K562 (cell line): ENCODE data around the gene PPP1R1C. TPM values are rescaled to one million over a fixed set of nuclear protein-coding genes. Genes with fewer than 3 reads are reported as not detected.

ENCODE experiments used
- ATAC-seq: fragments of 200-7000 bp; cut with Tn5 transposase; 3 replicates; pipeline ENCODE4 v1.9.1; 2020; ENCODE audit warnings: moderate library complexity
- BruUV-seq: library from RNA; stranded (reverse); fragments of 400-500 nt; replicated peaks from 2 replicates; lab custom pipeline; 2021; lab: Mats Ljungman, UMichigan
- CTCF ChIA-PET: fragments of 300-600 bp; formaldehyde crosslinking; extraction: SDS; loops from one replicate; lab custom pipeline; 2021; ENCODE audit warnings: low intra/inter-chr PET ratio; lab: Yijun Ruan, JAX
- POLR2A ChIA-PET: fragments of 300-600, 350-650 bp; sonication (Branson Sonifier 250); formaldehyde crosslinking; extraction: SDS; loops from one replicate; lab custom pipeline; 2021; ENCODE audit warnings: antibody characterized with exemption, inconsistent platforms; lab: Yijun Ruan, JAX
- DNase-seq, 4 experiments: peaks; one replicate each; pipeline versions ENCODE4 v3.0.0 to v3.0.0-alpha.2; 2011 to 2018; ENCODE audit warnings: low spot score in 3 of 4, mixed read lengths in 3 of 4; ENCODE audit errors: extremely low read depth in 1 of 4
- FAIRE-seq: peaks from 2 replicates; lab custom pipeline; 2011; peaks lifted over from hg19 to GRCh38; lab: Jason Lieb, UNC
- H2AFZ ChIP-seq: 2 replicates; pipeline ENCODE4 v1.6.0; 2011; ENCODE audit warnings: low read depth, low read length, control low read depth, inconsistent platforms
- H3K27ac ChIP-seq: fragments of 200-600 bp; 3 replicates; pipeline ENCODE4 v1.8.0; 2011; ENCODE audit warnings: low read depth, mild to moderate bottlenecking, control low read depth, inconsistent platforms, low read length, moderate library complexity, mixed read lengths; ENCODE audit errors: extremely low read depth
- H3K27me3 ChIP-seq, 2 experiments: fragments of 300-600 bp in 1 of 2; 2 replicates in 1 of 2; 3 replicates in 1 of 2; pipeline versions ENCODE4 v1.6.0 to v1.8.0; 2011; ENCODE audit warnings: inconsistent platforms in 2 of 2, low read length in 2 of 2, mild to moderate bottlenecking in 1 of 2, mixed read lengths in 1 of 2, moderate library complexity in 1 of 2; ENCODE audit not compliant: control insufficient read depth in 2 of 2, insufficient read depth in 2 of 2
- H3K36me3 ChIP-seq: fragments of 300-600 bp; 3 replicates; pipeline ENCODE4 v1.8.0; 2011; ENCODE audit warnings: mild to moderate bottlenecking, low read length, inconsistent platforms; ENCODE audit not compliant: control insufficient read depth, insufficient read depth
- H3K4me1 ChIP-seq, 2 experiments: fragments of 200-600 bp in 1 of 2; replicated peaks in 1 of 2; 2 replicates in 1 of 2; 3 replicates in 1 of 2; pipeline versions ENCODE4 v1.5.1 to v1.8.0; 2011; ENCODE audit warnings: inconsistent platforms in 2 of 2, low read length in 2 of 2, mild to moderate bottlenecking in 1 of 2, mixed read lengths in 1 of 2, moderate library complexity in 1 of 2; ENCODE audit not compliant: control insufficient read depth in 2 of 2, insufficient read depth in 2 of 2
- H3K4me2 ChIP-seq: 2 replicates; pipeline ENCODE4 v1.6.1; 2011; ENCODE audit warnings: low read length, control low read depth, inconsistent platforms, mixed read lengths; ENCODE audit not compliant: insufficient read depth
- H3K4me3 ChIP-seq: fragments of 200-600 bp; sonication (generic), shearing (Covaris generic); 2 replicates; pipeline ENCODE4 v1.5.1; 2016; ENCODE audit warnings: control low read depth, inconsistent platforms
- H3K79me2 ChIP-seq: fragments of 200-600 bp; 3 replicates; pipeline ENCODE4 v1.8.0; 2011; ENCODE audit warnings: low read length, inconsistent platforms; ENCODE audit not compliant: control insufficient read depth, insufficient read depth
- H3K9ac ChIP-seq, 2 experiments: 2 replicates each; pipeline versions ENCODE4 v1.6.0 to v1.6.1; 2011; ENCODE audit warnings: low read depth in 2 of 2, low read length in 2 of 2, control low read depth in 1 of 2, inconsistent platforms in 1 of 2, mild to moderate bottlenecking in 1 of 2, mixed read lengths in 1 of 2; ENCODE audit not compliant: insufficient read depth in 1 of 2
- H3K9me1 ChIP-seq: one replicate; pipeline ENCODE4 v1.6.0; 2011; ENCODE audit warnings: inconsistent platforms, mild to moderate bottlenecking, low read length, moderate library complexity; ENCODE audit not compliant: control insufficient read depth, insufficient read depth
- H3K9me3 ChIP-seq: replicated peaks from 2 replicates; pipeline ENCODE4 v1.5.1; 2011; ENCODE audit warnings: low read depth, low read length, inconsistent platforms; ENCODE audit not compliant: control insufficient read depth, insufficient read depth
- H4K20me1 ChIP-seq: replicated peaks from 2 replicates; pipeline ENCODE4 v1.6.1; 2011; ENCODE audit warnings: low read length, inconsistent platforms, mixed read lengths; ENCODE audit not compliant: control insufficient read depth, insufficient read depth
- DPF2 ChIP-seq: fragments of 450-650 bp; IDR thresholded peaks from 2 replicates; pipeline ENCODE4 v1.6.1; 2016
- KLF1 ChIP-seq: fragments of 450-650 bp; IDR thresholded peaks from 2 replicates; pipeline ENCODE4 v1.6.1; 2016; ENCODE audit warnings: missing genetic modification characterization, missing compliant biosample characterization
- MAZ ChIP-seq, 2 experiments: fragments of 450-650 bp in 1 of 2; sonication (generic) in 1 of 2; formaldehyde crosslinking; IDR thresholded peaks in 1 of 2; conservative IDR thresholded peaks in 1 of 2; 2 replicates each; pipeline versions ENCODE4 v1.4.0 to v1.5.0; 2020; ENCODE audit warnings: mild to moderate bottlenecking in 1 of 2, missing genetic modification reagents in 1 of 2
- MTF1 ChIP-seq: fragments of 250-450 bp; sonication (Bioruptor Pico); IDR thresholded peaks from 2 replicates; pipeline ENCODE4 v1.9.0; 2021; ENCODE audit warnings: moderate library complexity, mild to moderate bottlenecking, inconsistent platforms, borderline replicate concordance
- MYBL2 ChIP-seq, 2 experiments: fragments of 450-650 bp in 1 of 2; sonication (generic) in 1 of 2; formaldehyde crosslinking in 1 of 2; IDR thresholded peaks; 2 replicates each; pipeline versions ENCODE4 v1.6.1 to v1.8.1; 2017 to 2022; ENCODE audit warnings: borderline replicate concordance in 1 of 2, inconsistent platforms in 1 of 2, low read depth in 1 of 2, mild to moderate bottlenecking in 1 of 2, missing genetic modification reagents in 1 of 2, moderate library complexity in 1 of 2
- POLR2A ChIP-seq: fragments of 450-650 bp; conservative IDR thresholded peaks from 2 replicates; pipeline ENCODE4 v1.6.1; 2016
- PPARD ChIP-seq: fragments of 250-450 bp; sonication (Bioruptor Pico); IDR thresholded peaks from 2 replicates; pipeline ENCODE4 v1.8.0; 2022; ENCODE audit warnings: inconsistent platforms, mild to moderate bottlenecking, moderate library complexity
- PTTG1 ChIP-seq: fragments of 450-650 bp; IDR thresholded peaks from 2 replicates; pipeline ENCODE4 v1.6.1; 2016; ENCODE audit warnings: low read depth, mild to moderate bottlenecking, missing genetic modification characterization, missing compliant biosample characterization
- SNAPC5 ChIP-seq: fragments of 250-450 bp; sonication (Bioruptor Pico); IDR thresholded peaks from 2 replicates; pipeline ENCODE4 v1.8.0; 2021; ENCODE audit warnings: moderate library complexity, mild to moderate bottlenecking, inconsistent platforms
- ZNF407 ChIP-seq: fragments of 450-650 bp; IDR thresholded peaks from 2 replicates; pipeline ENCODE4 v1.6.1; 2016; ENCODE audit warnings: low read depth
- ZNF778 ChIP-seq: fragments of 450-650 bp; formaldehyde crosslinking; IDR thresholded peaks from 2 replicates; pipeline ENCODE4 v1.4.0; 2020; ENCODE audit warnings: mild to moderate bottlenecking, moderate library complexity
- whole genome bisulfite sequencing: fragments of 100-300 bp; shearing (Covaris generic); methylation state at CpG from one replicate; pipeline ENCODE4 v1.1.6; 2016; ENCODE audit warnings: low coverage, mixed read lengths; ENCODE audit not compliant: insufficient coverage; ENCODE audit errors: missing lambda C conversion rate; 5-methylcytosine and 5-hydroxymethylcytosine counted together
- in situ Hi-C: fragments of 300-500 bp; cut with MboI; formaldehyde crosslinking; loops from 4 replicates; pipeline ENCODE4 v1.15.0; 2018; ENCODE audit warnings: inconsistent platforms, mixed read lengths
- intact Hi-C: fragments of 100-400 bp; cut with micrococcal nuclease; formaldehyde crosslinking; loops from 2 replicates; pipeline ENCODE4 v1.14.2; 2022
- polyA plus RNA-seq, 8 experiments: library from polyadenylated mRNA; depleted of rRNA in 4 of 8; stranded (reverse) in 5 of 8; unstranded in 3 of 8; fragments of >200 nt; fragmentation: Nextera tagmentation in 2 of 8; fragmentation: Illumina TruSeq in 1 of 8; extraction: Ambion mirVana in 2 of 8; extraction: Trizol in 1 of 8; gene quantifications; 2 replicates each; pipeline versions ENCODE4 v1.2.1 to v1.2.3, GENCODE V29; 2011 to 2014; ENCODE audit warnings: inconsistent platforms in 1 of 8, missing spikeins in 1 of 8
- total RNA-seq, 7 experiments: library from RNA; depleted of rRNA in 6 of 7; stranded (reverse); fragments of >200 nt in 6 of 7; fragmentation: Illumina TruSeq in 2 of 7; extraction: Trizol in 2 of 7; gene quantifications; 2 replicates each; pipeline versions ENCODE4 v1.2.1 to v1.2.3, GENCODE V29; 2011 to 2021; ENCODE audit warnings: low replicate concordance in 1 of 7

PPP1R1C gene
- total and polyA plus RNA-seq, 9 of the 15 experiments (the other 6 are each of a cell fraction or from before 2014, with no cell fraction given), result 0.09 to 0.64 (median 0.40) TPM; not detected in 2

- POLR2A ChIA-PET, result no interaction called here
- no peak for FAIRE-seq
Observed at GRCh38 chr2:182066400-182067087, 80.9 kb downstream of the PPP1R1C start.

More at GRCh38 chr2:182066400-182067087, 80.9 kb downstream of the PPP1R1C start:
- H3K27ac ChIP-seq, result no peak overlapping the region
- DNase-seq, result no peak
- no peaks in the 10 kb centered on the region for H3K27me3 ChIP-seq
- H3K36me3 ChIP-seq, result no peaks in the 10 kb centered on the region
- H3K79me2 ChIP-seq, result no peaks in the 10 kb centered on the region
- ATAC-seq, result no peak
- no peak overlapping the region for H3K4me3 ChIP-seq
- H3K4me2 ChIP-seq, result no peak overlapping the region
- H3K4me1 ChIP-seq, result no peaks in the 10 kb centered on the region
- 3% methylated on average over 2 of the region's 2 CpGs for WGBS
- CTCF ChIA-PET, result no interaction called here
- in situ Hi-C loops, result no loop called here
- TF ChIP-seq ZNF778 (CRISPR knock-in tag), result no peak
- TF ChIP-seq SNAPC5, result no peak
- no peak for TF ChIP-seq MTF1 (CRISPR knock-in tag)
- no peak for TF ChIP-seq ZNF407
- no peak for TF ChIP-seq PTTG1
- no peak for TF ChIP-seq KLF1 (tag)
- no peak for TF ChIP-seq MYBL2 (IDR thresholded peaks at IDR 0.05; ENCODE audit: low read depth)
- TF ChIP-seq MYBL2 (CRISPR knock-in tag; IDR thresholded peaks at IDR 0.05; ENCODE audit: borderline replicate concordance), result no peak
- no peak for TF ChIP-seq DPF2
- no peak for TF ChIP-seq MAZ (CRISPR knock-in tag; conservative IDR thresholded peaks at IDR 0.05 in 1 of 2, IDR thresholded peaks at IDR 0.05 in 1 of 2)
- TF ChIP-seq POLR2A, result no peak
- TF ChIP-seq PPARD (CRISPR knock-in tag), result no peak
- TF ChIP-seq, all 486 proteins: peak for 0
- Histone ChIP-seq H4K20me1 (no peaks in the 10 kb centered on the region), H3K9me1 (no peaks in the 10 kb centered on the region), H2AFZ (no peak overlapping the region), H3K9ac (no peak overlapping the region), H3K9me3 (no peaks in the 10 kb centered on the region)
- intact Hi-C loops, result no loop called here
- BruUV-seq, result no TSS peak
